Neural progenitor cell (in vitro differentiated cells): ENCODE data around the gene C2CD3.

Experiments
- CTCF ChIP-seq: fragments of 200-600 bp; sonication (generic); IDR thresholded peaks from 2 replicates; pipeline ENCODE4 v1.5.1; 2017; ENCODE audit warnings: antibody characterized with exemption, mild to moderate bottlenecking
- EZH2 ChIP-seq: fragments of 200-600 bp; sonication (generic); IDR thresholded peaks from 2 replicates; pipeline ENCODE4 v1.6.1; 2017; ENCODE audit warnings: antibody characterized with exemption, mild to moderate bottlenecking, moderate library complexity

GRCh38 chr11:74154620-74155281 lies 16.1 kb downstream of the C2CD3 start:
- no peak for TF ChIP-seq CTCF
- TF ChIP-seq EZH2 = no peak
